OCI-LY7 (cell line): ENCODE measurements around the gene CEP72. TPM values are rescaled to one million over a fixed set of nuclear protein-coding genes. Genes with fewer than 3 reads are reported as not detected.

ENCODE experiments used
- BruUV-seq: library from RNA; stranded (reverse); fragments of 400-500 nt; replicated peaks from 2 replicates; lab custom pipeline; 2021; lab: Mats Ljungman, UMichigan
- CTCF ChIA-PET: fragments of 300-600 bp; sonication (Branson Sonifier 250); formaldehyde crosslinking; loops from one replicate; lab custom pipeline; 2022; ENCODE audit warnings: antibody characterized with exemption; ENCODE audit not compliant: unreplicated experiment; lab: Charles Lee
- POLR2A ChIA-PET: fragments of 300-600 bp; sonication (Branson Sonifier 250); formaldehyde crosslinking; loops from one replicate; lab custom pipeline; 2022; ENCODE audit warnings: antibody characterized with exemption; lab: Charles Lee
- DNase-seq: peaks from one replicate; pipeline ENCODE4 v3.0.0-alpha.2; 2015; ENCODE audit warnings: low spot score
- H2AFZ ChIP-seq: fragments of 200-600 bp; sonication (generic), shearing (Covaris generic); 2 replicates; pipeline ENCODE4 v1.6.1; 2014; ENCODE audit warnings: mild to moderate bottlenecking, antibody characterized with exemption, low read length, moderate library complexity
- H3K27ac ChIP-seq: fragments of 200-600 bp; sonication (generic); 2 replicates; pipeline ENCODE4 v1.5.1; 2014; ENCODE audit warnings: mixed run types, low read depth, mild to moderate bottlenecking, moderate library complexity, low read length, inconsistent platforms; ENCODE audit not compliant: poor library complexity, severe bottlenecking
- H3K36me3 ChIP-seq: fragments of 200-600 bp; sonication (generic); 2 replicates; pipeline ENCODE4 v1.6.1; 2014; ENCODE audit warnings: mild to moderate bottlenecking, antibody characterized with exemption, low read length, moderate library complexity, mixed read lengths; ENCODE audit not compliant: insufficient read depth
- H3K4me1 ChIP-seq: fragments of 200-600 bp; sonication (generic); 2 replicates; pipeline ENCODE4 v1.5.1; 2014; ENCODE audit warnings: mild to moderate bottlenecking, low read length; ENCODE audit not compliant: insufficient read depth, poor library complexity, severe bottlenecking
- H3K4me2 ChIP-seq: fragments of 200-600 bp; sonication (generic); 2 replicates; pipeline ENCODE4 v1.6.1; 2014; ENCODE audit warnings: mild to moderate bottlenecking, low read length
- H3K4me3 ChIP-seq: fragments of 200-600 bp; sonication (generic); 2 replicates; pipeline ENCODE4 v1.5.1; 2014; ENCODE audit warnings: mild to moderate bottlenecking, low read depth, low read length; ENCODE audit not compliant: poor library complexity, severe bottlenecking
- H3K79me2 ChIP-seq: fragments of 200-600 bp; sonication (generic); 2 replicates; pipeline ENCODE4 v1.6.1; 2016; ENCODE audit warnings: low read depth, mild to moderate bottlenecking, low read length, moderate library complexity, mixed read lengths; ENCODE audit not compliant: insufficient read depth
- H3K9me2 ChIP-seq: fragments of 200-600 bp; sonication (generic); 2 replicates; pipeline ENCODE4 v1.6.1; 2016; ENCODE audit warnings: mild to moderate bottlenecking, low read length, mixed read lengths; ENCODE audit not compliant: insufficient read depth
- H3K9me3 ChIP-seq: fragments of 200-600 bp; sonication (generic); 2 replicates; pipeline ENCODE4 v1.6.1; 2014; ENCODE audit warnings: mild to moderate bottlenecking, mixed run types, low read length, mixed read lengths
- H4K20me1 ChIP-seq: fragments of 200-600 bp; sonication (generic); 2 replicates; pipeline ENCODE4 v1.6.1; 2014; ENCODE audit warnings: mild to moderate bottlenecking, antibody characterized with exemption, low read length, moderate library complexity, mixed read lengths; ENCODE audit not compliant: insufficient read depth
- CTCF ChIP-seq: fragments of 200-600 bp; sonication (generic); conservative IDR thresholded peaks from 2 replicates; pipeline ENCODE4 v1.5.1; 2014; ENCODE audit warnings: mild to moderate bottlenecking, antibody characterized with exemption, low read length, moderate library complexity, mixed read lengths
- EZH2phosphoT487 ChIP-seq: fragments of 200-600 bp; sonication (generic); IDR thresholded peaks from 2 replicates; pipeline ENCODE4 v1.6.1; 2018; ENCODE audit warnings: low read depth, borderline replicate concordance, mild to moderate bottlenecking, mixed run types, antibody characterized with exemption, low read length, moderate library complexity, mixed read lengths
- intact Hi-C: fragments of 100-400 bp; cut with micrococcal nuclease; formaldehyde crosslinking; loops from one replicate; pipeline ENCODE4 v1.10.0; 2022; ENCODE audit not compliant: unreplicated experiment
- total RNA-seq, 2 experiments: library from RNA; depleted of rRNA in 1 of 2; stranded (reverse); fragments of >200 nt in 1 of 2; shearing (Covaris generic) in 1 of 2; gene quantifications; 2 replicates each; pipeline ENCODE4 v1.2.3, GENCODE V29; 2014 to 2022

CEP72 gene
- total RNA-seq, 2 experiments from 2014 or later: 26.9 to 42.7 TPM

GRCh38 chr5:666816-667498 is 54.8 kb downstream of the CEP72 start:
- TF ChIP-seq EZH2phosphoT487 (no peak), CTCF (no peak)
- BruUV-seq: no TSS peak

GRCh38 chr5:668283-668995 is 56.3 kb downstream of the CEP72 start:
- BruUV-seq: no TSS peak
- no peaks in the 10 kb centered on the region for H3K9me3 ChIP-seq
- H4K20me1 ChIP-seq: no peaks in the 10 kb centered on the region
- DNase-seq: no peak
- H3K36me3 ChIP-seq: peaks cover 14% of the 10 kb centered on the region; the same call in 1 of the 2 replicates
- no peaks in the 10 kb centered on the region for H3K4me1 ChIP-seq
- CTCF ChIA-PET: no interaction called here
- no peaks in the 10 kb centered on the region for H3K79me2 ChIP-seq
- TF ChIP-seq EZH2phosphoT487 (no peak), CTCF (no peak)
- H2AFZ ChIP-seq: no peak overlapping the region
- POLR2A ChIA-PET: no interaction called here
- no peaks in the 10 kb centered on the region for H3K9me2 ChIP-seq
- no peak overlapping the region for H3K27ac ChIP-seq
- intact Hi-C loops: no loop called here
- no peak overlapping the region for H3K4me2 ChIP-seq
- H3K4me3 ChIP-seq: no peak overlapping the region

More at GRCh38 chr5:666816-667498, 54.8 kb downstream of the CEP72 start:
- no peak overlapping the region for H2AFZ ChIP-seq
- H3K4me2 ChIP-seq: no peak overlapping the region
- no peaks in the 10 kb centered on the region for H3K9me3 ChIP-seq
- no peaks in the 10 kb centered on the region for H3K79me2 ChIP-seq
- H4K20me1 ChIP-seq: no peaks in the 10 kb centered on the region
- peaks cover 14% of the 10 kb centered on the region; the same call in 1 of the 2 replicates for H3K36me3 ChIP-seq
- H3K27ac ChIP-seq: no peak overlapping the region
- no peaks in the 10 kb centered on the region for H3K4me1 ChIP-seq
- CTCF ChIA-PET: no interaction called here
- POLR2A ChIA-PET: interaction anchor here (0.6 kb wide), 2 partner anchors 466 to 1035 kb away, joined by 3 read pairs; no protein-coding TSS in a partner anchor
- no peaks in the 10 kb centered on the region for H3K9me2 ChIP-seq
- no peak overlapping the region for H3K4me3 ChIP-seq
- intact Hi-C loops: no loop called here
- DNase-seq: no peak
